ENCODE results near the gene GAB2. TPM values are rescaled to one million over a fixed set of nuclear protein-coding genes. Genes with fewer than 3 reads are reported as not detected.

GAB2 gene
- total RNA-seq, 1 experiment from 2014 or later, result 3.3 TPM

DNA sequence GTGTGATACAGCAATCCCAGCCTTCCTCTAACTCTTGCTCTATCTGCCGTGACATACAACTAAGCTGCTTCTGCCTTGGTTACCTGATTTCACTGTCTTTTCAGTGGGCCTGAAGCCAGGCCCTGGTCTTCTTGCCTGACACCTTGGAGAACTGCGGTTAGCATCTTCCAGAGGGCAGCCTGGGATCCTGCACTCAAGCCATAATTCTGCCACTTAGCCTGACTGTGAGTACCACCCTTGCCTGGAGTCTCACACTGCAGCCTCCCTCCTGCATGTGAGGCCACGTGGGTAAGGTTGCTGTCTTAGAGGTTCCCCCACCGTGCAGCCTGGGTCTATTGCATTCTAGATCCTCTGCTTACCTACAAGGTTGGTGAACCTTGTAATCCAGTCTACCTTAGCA is 193.1 kb downstream of the GAB2 start:
- Histone ChIP-seq H3T11ph (ENCODE audit: low read length) (no peak overlapping the region), H3K4me1 (ENCODE audit: insufficient read depth, low read length) (peaks cover 2% of the 10 kb centered on the region; the same call in 1 of the 2 replicates), H3K23ac (ENCODE audit: insufficient read length, low read depth, low read length) (no peak overlapping the region), H3K27me3 (ENCODE audit: insufficient read depth, low read length) (no peaks in the 10 kb centered on the region), H2BK5ac (ENCODE audit: insufficient read length, low read length) (no peak overlapping the region), H3K18ac (ENCODE audit: insufficient read length, low read depth, low read length) (no peak overlapping the region), H2BK12ac (ENCODE audit: insufficient read length, low read depth, low read length) (no peak overlapping the region), H3K23me2 (ENCODE audit: insufficient read length, low read depth, low read length, poor library complexity, severe bottlenecking) (no peaks in the 10 kb centered on the region), H3K56ac (ENCODE audit: insufficient read length, low read depth, low read length) (no peak overlapping the region), H3K27ac (ENCODE audit: insufficient read length, low read depth, low read length) (no peak overlapping the region), H4K5ac (ENCODE audit: insufficient read length, low read depth, low read length) (no peak overlapping the region), H3K4ac (ENCODE audit: low read depth, low read length) (no peak overlapping the region), H2BK120ac (ENCODE audit: low read depth, low read length, poor library complexity, severe bottlenecking) (no peak overlapping the region), H3K4me2 (ENCODE audit: insufficient read depth, insufficient read length, low read length) (no peak overlapping the region), H4K20me1 (ENCODE audit: control insufficient read depth, insufficient read depth, insufficient read length) (no peaks in the 10 kb centered on the region), H3K14ac (ENCODE audit: insufficient read depth, low read length) (no peak overlapping the region), H4K8ac (replicated peaks; ENCODE audit: insufficient read length, low read depth, low read length) (no peak overlapping the region), H2BK20ac (ENCODE audit: low read depth, low read length, poor library complexity, severe bottlenecking) (no peak overlapping the region), H3K9ac (ENCODE audit: extremely low read depth, insufficient read length, low read length) (no peak overlapping the region), H2BK15ac (ENCODE audit: low read depth, low read length) (no peak overlapping the region), H3K79me2 (ENCODE audit: insufficient read depth, low read length) (no peaks in the 10 kb centered on the region), H2AK5ac (ENCODE audit: insufficient read length, low read length) (no peak overlapping the region), H4K91ac (ENCODE audit: insufficient read length, low read depth, low read length) (no peak overlapping the region), H3K79me1 (ENCODE audit: insufficient read depth, low read depth, low read length, poor library complexity, severe bottlenecking) (no peaks in the 10 kb centered on the region), H3K9me3 (ENCODE audit: control insufficient read depth, low read depth, low read length) (no peaks in the 10 kb centered on the region), H2AFZ (ENCODE audit: low read length) (no peak overlapping the region)
- Mint-ChIP-seq H3K36me3 (ENCODE audit: insufficient read depth in 1 of 3, low read depth in 3 of 3) (peaks cover 0 to 19% (median 11%) of the 10 kb centered on the region in 3 experiments; a peak in 4 of 7 replicates), H3K27me3 (ENCODE audit: low read depth) (no peaks in the 10 kb centered on the region), H3K4me1 (no peaks in the 10 kb centered on the region), H3K4me3 (no peak overlapping the region), H3K9me3 (no peaks in the 10 kb centered on the region), H3K27ac (no peak overlapping the region)
- no peak for DNase-seq
- TF ChIP-seq, protein P1, sequence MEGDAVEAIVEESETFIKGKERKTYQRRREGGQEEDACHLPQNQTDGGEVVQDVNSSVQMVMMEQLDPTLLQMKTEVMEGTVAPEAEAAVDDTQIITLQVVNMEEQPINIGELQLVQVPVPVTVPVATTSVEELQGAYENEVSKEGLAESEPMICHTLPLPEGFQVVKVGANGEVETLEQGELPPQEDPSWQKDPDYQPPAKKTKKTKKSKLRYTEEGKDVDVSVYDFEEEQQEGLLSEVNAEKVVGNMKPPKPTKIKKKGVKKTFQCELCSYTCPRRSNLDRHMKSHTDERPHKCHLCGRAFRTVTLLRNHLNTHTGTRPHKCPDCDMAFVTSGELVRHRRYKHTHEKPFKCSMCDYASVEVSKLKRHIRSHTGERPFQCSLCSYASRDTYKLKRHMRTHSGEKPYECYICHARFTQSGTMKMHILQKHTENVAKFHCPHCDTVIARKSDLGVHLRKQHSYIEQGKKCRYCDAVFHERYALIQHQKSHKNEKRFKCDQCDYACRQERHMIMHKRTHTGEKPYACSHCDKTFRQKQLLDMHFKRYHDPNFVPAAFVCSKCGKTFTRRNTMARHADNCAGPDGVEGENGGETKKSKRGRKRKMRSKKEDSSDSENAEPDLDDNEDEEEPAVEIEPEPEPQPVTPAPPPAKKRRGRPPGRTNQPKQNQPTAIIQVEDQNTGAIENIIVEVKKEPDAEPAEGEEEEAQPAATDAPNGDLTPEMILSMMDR (conservative IDR thresholded peaks at IDR 0.05), result no peak
- WGBS (ENCODE audit: extremely low coverage, insufficient read length, low lambda C conversion rate), result no CpG with 5 or more reads among the region's 4 CpGs

All from H9 (cell line).